WTC11 (cell line): ENCODE data around the gene KCNMA1. TPM values are rescaled to one million over a fixed set of nuclear protein-coding genes. Genes with fewer than 3 reads are reported as not detected.
"Not testable (repeated sequence)": the region's sequence is repeated elsewhere in the genome, so short reads cannot be mapped to it uniquely, and the experiment has no call there.

Experiments
- ATAC-seq: fragments of 200-7000 bp; cut with Tn5 transposase; 2 replicates; pipeline ENCODE4 v1.10.0; 2021; ENCODE audit warnings: mild to moderate bottlenecking, moderate library complexity
- CTCF ChIA-PET: fragments of 300-600 bp; sonication (Branson Sonifier 250); formaldehyde crosslinking; loops from one replicate; lab custom pipeline; 2021; ENCODE audit warnings: antibody characterized with exemption; lab: Charles Lee
- POLR2A ChIA-PET: fragments of 350-600 bp; sonication (Branson Sonifier 250); formaldehyde crosslinking; loops from one replicate; lab custom pipeline; 2021; ENCODE audit warnings: antibody characterized with exemption; lab: Charles Lee
- DNase-seq: peaks from one replicate; pipeline ENCODE4 v3.0.0; 2021; ENCODE audit warnings: low spot score
- H3K27ac Mint-ChIP-seq: 2 replicates; pipeline ENCODE4 v1.8.0; 2021; ENCODE audit warnings: mixed read lengths
- H3K27me3 Mint-ChIP-seq: 2 replicates; pipeline ENCODE4 v1.8.0; 2021; ENCODE audit warnings: low read depth, mild to moderate bottlenecking, moderate library complexity, mixed read lengths
- H3K36me3 Mint-ChIP-seq: 2 replicates; pipeline ENCODE4 v1.8.0; 2021; ENCODE audit warnings: mixed read lengths
- H3K4me1 Mint-ChIP-seq: 2 replicates; pipeline ENCODE4 v1.8.0; 2022; ENCODE audit warnings: mixed read lengths
- H3K4me3 Mint-ChIP-seq: 2 replicates; pipeline ENCODE4 v1.8.0; 2021; ENCODE audit warnings: mild to moderate bottlenecking, moderate library complexity, mixed read lengths
- H3K9me3 Mint-ChIP-seq: 2 replicates; pipeline ENCODE4 v1.8.0; 2021; ENCODE audit warnings: mixed read lengths
- ARID4B ChIP-seq: sonication (generic); formaldehyde crosslinking; IDR thresholded peaks from 2 replicates; pipeline ENCODE4 v1.8.0; 2023; ENCODE audit warnings: missing genetic modification reagents, mild to moderate bottlenecking, borderline replicate concordance
- E2F1 ChIP-seq: sonication (generic); formaldehyde crosslinking; IDR thresholded peaks from 2 replicates; pipeline ENCODE4 v1.8.0; 2022; ENCODE audit warnings: mild to moderate bottlenecking, missing genetic modification reagents
- E2F5 ChIP-seq: sonication (generic); formaldehyde crosslinking; IDR thresholded peaks from 2 replicates; pipeline ENCODE4 v1.8.1; 2022; ENCODE audit warnings: mild to moderate bottlenecking, moderate library complexity, missing genetic modification reagents
- FOXP1 ChIP-seq: sonication (generic); formaldehyde crosslinking; IDR thresholded peaks from 2 replicates; pipeline ENCODE4 v1.8.0; 2022; ENCODE audit warnings: missing genetic modification reagents, mild to moderate bottlenecking, moderate library complexity, borderline replicate concordance
- IRF2 ChIP-seq: sonication (generic); formaldehyde crosslinking; IDR thresholded peaks from 2 replicates; pipeline ENCODE4 v1.8.0; 2022; ENCODE audit warnings: low read depth, missing genetic modification reagents, borderline replicate concordance
- KAT7 ChIP-seq: sonication (generic); formaldehyde crosslinking; IDR thresholded peaks from 2 replicates; pipeline ENCODE4 v1.8.1; 2023; ENCODE audit warnings: missing genetic modification reagents, mild to moderate bottlenecking, borderline replicate concordance
- MLX ChIP-seq: sonication (generic); formaldehyde crosslinking; IDR thresholded peaks from 2 replicates; pipeline ENCODE4 v1.8.1; 2023; ENCODE audit warnings: mild to moderate bottlenecking, missing genetic modification reagents, moderate library complexity
- SMAD4 ChIP-seq: sonication (generic); formaldehyde crosslinking; IDR thresholded peaks from 2 replicates; pipeline ENCODE4 v1.8.0; 2022; ENCODE audit warnings: mild to moderate bottlenecking, missing genetic modification reagents
- SOX15 ChIP-seq: fragments of 250-450 bp; sonication (Bioruptor Pico); IDR thresholded peaks from 2 replicates; pipeline ENCODE4 v1.9.0; 2021; ENCODE audit warnings: mild to moderate bottlenecking
- TEAD1 ChIP-seq: sonication (generic); formaldehyde crosslinking; IDR thresholded peaks from 2 replicates; pipeline ENCODE4 v1.8.0; 2022; ENCODE audit warnings: mild to moderate bottlenecking, missing genetic modification reagents
- ZNF121 ChIP-seq: sonication (generic); formaldehyde crosslinking; IDR thresholded peaks from 2 replicates; pipeline ENCODE4 v1.8.0; 2023; ENCODE audit warnings: missing genetic modification reagents
- ZNF317 ChIP-seq: sonication (generic); formaldehyde crosslinking; IDR thresholded peaks from 2 replicates; pipeline ENCODE4 v1.8.1; 2023; ENCODE audit warnings: low read depth, mild to moderate bottlenecking, moderate library complexity, missing genetic modification reagents, borderline replicate concordance
- ZNF671 ChIP-seq: fragments of 250-450 bp; sonication (Bioruptor Pico); IDR thresholded peaks from 2 replicates; pipeline ENCODE4 v1.8.0; 2021; ENCODE audit warnings: mild to moderate bottlenecking
- total RNA-seq: library from RNA; stranded (reverse); gene quantifications from 3 replicates; pipeline ENCODE4 v1.2.3, GENCODE V29; 2021

The KCNMA1 gene
- total RNA-seq, 1 experiment from 2014 or later = 7.3 TPM

- peaks cover 24% of the 10 kb centered on the region for H3K36me3 Mint-ChIP-seq
- DNase-seq (no peak), ATAC-seq (peak; percentile 80)
- no peak overlapping the region for H3K4me3 Mint-ChIP-seq
- peaks cover 35% of the 10 kb centered on the region for H3K9me3 Mint-ChIP-seq
- no peak overlapping the region for H3K27ac Mint-ChIP-seq
- peaks cover 20% of the 10 kb centered on the region for H3K4me1 Mint-ChIP-seq
- ChIA-PET POLR2A (no interaction called here), CTCF (no interaction called here)
- H3K27me3 Mint-ChIP-seq = no peaks in the 10 kb centered on the region; the same call in none of the 2 replicates
- TF ChIP-seq MLX (CRISPR knock-in tag) = no peak
- no peak for TF ChIP-seq ARID4B (CRISPR knock-in tag)
- TF ChIP-seq SOX15 = no peak
- TF ChIP-seq TEAD1 = no peak
- no peak for TF ChIP-seq IRF2 (CRISPR knock-in tag)
- TF ChIP-seq FOXP1 (CRISPR knock-in tag) = no peak
- no peak for TF ChIP-seq E2F1
- TF ChIP-seq SMAD4 (CRISPR knock-in tag) = no peak
- no peak for TF ChIP-seq E2F5 (CRISPR knock-in tag)
- no peak for TF ChIP-seq ZNF121 (CRISPR knock-in tag)
- TF ChIP-seq ZNF671 (CRISPR knock-in tag) = no peak
Observed at GRCh38 chr10:77661100-77661499, 23.5 kb upstream of the KCNMA1 start.

- Mint-ChIP-seq H3K36me3 (peaks cover 24% of the 10 kb centered on the region), H3K9me3 (peaks cover 35% of the 10 kb centered on the region), H3K4me1 (peaks cover 20% of the 10 kb centered on the region), H3K27ac (peak overlapping the region; percentile 69)
- ChIA-PET POLR2A (interaction anchor here (0.6 kb wide), 1 partner anchor 52 kb away, joined by 8 read pairs; no protein-coding TSS in a partner anchor), CTCF (interaction anchor here (1.1 kb wide), 1 partner anchor 53 kb away, joined by 3 read pairs; no protein-coding TSS in a partner anchor)
- not testable (repeated sequence) for DNase-seq, H3K4me3 Mint-ChIP-seq, H3K27me3 Mint-ChIP-seq, ATAC-seq
Observed at GRCh38 chr10:77659046-77659670, 21.6 kb upstream of the KCNMA1 start.

- Mint-ChIP-seq H3K4me3 (no peak overlapping the region), H3K27ac (no peak overlapping the region), H3K9me3 (peaks cover 32% of the 10 kb centered on the region), H3K27me3 (no peaks in the 10 kb centered on the region; the same call in 1 of the 2 replicates), H3K36me3 (peaks cover 24% of the 10 kb centered on the region), H3K4me1 (peaks cover 31% of the 10 kb centered on the region)
- ATAC-seq = no peak
- POLR2A ChIA-PET = no interaction called here
- TF ChIP-seq KAT7 (CRISPR knock-in tag) (no peak), ZNF317 (CRISPR knock-in tag) (peak; percentile 91)
- CTCF ChIA-PET = no interaction called here
- DNase-seq = no peak
Observed at GRCh38 chr10:77653210-77653609, 15.6 kb upstream of the KCNMA1 start.
